K562 treated with DMSO at 1 percent for 4 hours (cell line): ENCODE measurements around the gene GP9. TPM values are rescaled to one million over a fixed set of nuclear protein-coding genes. Genes with fewer than 3 reads are reported as not detected.

Experiments used
- total RNA-seq: library from RNA; unstranded; fragments of 300-600 nt; gene quantifications from 2 replicates; pipeline ENCODE4 v1.2.3, GENCODE V29; 2022; ENCODE audit not compliant: insufficient read depth

Gene GP9
- not detected in 2 replicates for total RNA-seq

DNA sequence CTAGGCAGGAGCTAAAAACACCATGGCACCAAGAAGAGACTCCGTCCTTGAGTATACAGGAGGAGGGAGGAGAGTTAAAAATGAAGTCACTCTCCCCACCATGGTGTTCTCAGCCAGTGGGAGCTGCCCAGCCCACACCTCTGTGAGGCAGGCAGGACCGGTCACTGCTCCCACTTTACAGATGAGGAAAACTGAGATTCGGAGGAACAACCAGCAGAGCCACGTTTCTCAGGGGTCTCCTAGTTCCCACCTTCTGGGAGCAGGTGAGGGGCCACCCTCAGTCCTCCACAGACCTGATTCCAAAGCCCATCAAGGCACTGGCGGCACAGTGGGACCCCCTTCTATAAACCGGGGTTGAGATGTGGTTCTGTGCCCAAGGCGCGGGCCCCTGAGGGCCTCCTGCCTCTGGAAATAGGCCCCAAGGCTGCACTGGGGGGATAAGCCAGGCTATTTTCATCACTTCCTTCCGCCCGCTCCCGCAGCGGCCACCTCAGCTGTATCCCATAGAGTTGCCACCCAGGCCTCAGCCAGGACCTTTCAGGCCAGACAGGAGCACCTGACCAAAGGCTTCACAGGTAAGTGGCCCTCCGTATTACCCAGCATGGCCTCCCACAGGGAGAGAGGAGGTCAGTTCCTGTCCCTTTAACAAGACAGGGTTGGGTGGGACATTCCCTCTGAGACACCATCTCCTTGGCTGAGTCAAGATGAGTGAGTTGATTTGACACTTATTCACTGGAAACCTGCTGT lies at the start of gene GP9:
Gene GP9, plus strand, starts transcription at position 504 of the 747 bp plus-strand sequence. CDS start 961 bp downstream, outside the sequence.

Other genes starting within 250 kb of the GP9 start
- 13.5 and 15.9 TPM in 2 replicates for gene ACAD9, start 181.2 kb upstream of the GP9 start, total RNA-seq
- not detected in 2 replicates for gene CFAP92, start 66.7 kb upstream of the GP9 start, total RNA-seq
- not detected in 2 replicates for gene EFCC1, start 59.5 kb upstream of the GP9 start, total RNA-seq
- 12.8 and 13.4 TPM in 2 replicates for gene RAB43, start 61.0 kb downstream of the GP9 start, total RNA-seq
- gene ISY1, start 100.3 kb downstream of the GP9 start, total RNA-seq: 23.0 and 27.7 TPM in 2 replicates
- gene CNBP, start 123.1 kb downstream of the GP9 start, total RNA-seq: 279 and 299 TPM in 2 replicates
- 111 and 124 TPM in 2 replicates for gene COPG1, start 188.8 kb downstream of the GP9 start, total RNA-seq
- 32.9 and 40.3 TPM in 2 replicates for gene HMCES, start 218.1 kb downstream of the GP9 start, total RNA-seq